Measurements from ENCODE around the gene MAP3K19. TPM values are rescaled to one million over a fixed set of nuclear protein-coding genes. Genes with fewer than 3 reads are reported as not detected.
A peak's percentile ranks its signal among the peaks of the same experiment; 100 is the strongest.

MAP3K19 gene
- total RNA-seq, 6 donors from 2014 or later, result 0.34 to 45.7 (median 3.5) TPM

GRCh38 chr2:135002836-135003235 lies 44.4 kb downstream of the MAP3K19 start:
- DNase-seq (no peak), ATAC-seq (ENCODE audit: low FRiP score in 2 of 2) (no peak)
- no peaks in the 10 kb centered on the region for H3K36me3 ChIP-seq
- no peaks in the 10 kb centered on the region for H3K9me3 ChIP-seq
- no peak overlapping the region for H3K27ac ChIP-seq
- 82 to 86% methylated on average over 4 of the region's 4 CpGs for WGBS, 2 donors
- H3K27me3 ChIP-seq, result no peaks in the 10 kb centered on the region
- no peak overlapping the region for H3K4me3 ChIP-seq
- H3K4me1 ChIP-seq, result peaks cover 0 to 9% (median 7%) of the 10 kb centered on the region in 4 donors
- TF ChIP-seq CTCF (IDR thresholded peaks at IDR 0.05) (no peak), POLR2A (IDR thresholded peaks at IDR 0.05) (no peak), POLR2AphosphoS5 (IDR thresholded peaks at IDR 0.05) (no peak), EP300 (IDR thresholded peaks at IDR 0.05) (no peak)

GRCh38 chr2:134999521-134999920 lies 47.7 kb downstream of the MAP3K19 start:
- no peaks in the 10 kb centered on the region for H3K27me3 ChIP-seq
- no peak overlapping the region for H3K27ac ChIP-seq
- DNase-seq (no peak), ATAC-seq (ENCODE audit: low FRiP score in 2 of 2) (no peak)
- H3K9me3 ChIP-seq, result no peaks in the 10 kb centered on the region
- no peak overlapping the region for H3K4me3 ChIP-seq
- no peaks in the 10 kb centered on the region for H3K36me3 ChIP-seq
- no peak for TF ChIP-seq POLR2AphosphoS5 (IDR thresholded peaks at IDR 0.05)
- no peak for TF ChIP-seq EP300 (IDR thresholded peaks at IDR 0.05)
- TF ChIP-seq CTCF (IDR thresholded peaks at IDR 0.05), result no peak
- TF ChIP-seq POLR2A (IDR thresholded peaks at IDR 0.05), result no peak
- 75 to 83% methylated on average over 2 of the region's 2 CpGs for WGBS, 2 donors
- H3K4me1 ChIP-seq, result peaks cover 0 to 6% (median 6%) of the 10 kb centered on the region in 4 donors

- Histone ChIP-seq H3K27ac (no peak overlapping the region), H3K9me3 (peaks cover 0 to 3% (median 0%) of the 10 kb centered on the region in 4 donors), H3K4me3 (no peak overlapping the region), H3K36me3 (no peaks in the 10 kb centered on the region), H3K27me3 (no peaks in the 10 kb centered on the region), H3K4me1 (no peaks in the 10 kb centered on the region)
- ATAC-seq (ENCODE audit: low FRiP score in 2 of 2), result peak in 1 of 2 donors; percentile 51
- 26 to 30% methylated on average over 3 of the region's 3 CpGs for WGBS, 2 donors
- TF ChIP-seq POLR2AphosphoS5 (IDR thresholded peaks at IDR 0.05) (no peak), CTCF (IDR thresholded peaks at IDR 0.05) (peak in 2 of 6 experiments; percentile 21 to 35)
- DNase-seq, result no peak
Observed at GRCh38 chr2:134988994-134989605, 58.1 kb downstream of the MAP3K19 start.

- no peak for ATAC-seq (ENCODE audit: low FRiP score in 2 of 2)
- WGBS, 2 donors, result 89 to 90% methylated on average over 3 of the region's 3 CpGs
Observed at GRCh38 chr2:134985061-134985460, 62.2 kb downstream of the MAP3K19 start.

More at GRCh38 chr2:134985061-134985460, 62.2 kb downstream of the MAP3K19 start:
- TF ChIP-seq CTCF (IDR thresholded peaks at IDR 0.05) (no peak), POLR2AphosphoS5 (IDR thresholded peaks at IDR 0.05) (no peak), EP300 (IDR thresholded peaks at IDR 0.05) (no peak), POLR2A (IDR thresholded peaks at IDR 0.05) (no peak)
- H3K27me3 ChIP-seq, result no peaks in the 10 kb centered on the region
- no peak for DNase-seq
- H3K9me3 ChIP-seq, result peaks cover 0 to 3% (median 0%) of the 10 kb centered on the region in 4 donors
- no peaks in the 10 kb centered on the region for H3K36me3 ChIP-seq
- no peak overlapping the region for H3K4me3 ChIP-seq
- H3K27ac ChIP-seq, result no peak overlapping the region
- H3K4me1 ChIP-seq, result no peaks in the 10 kb centered on the region
